ENCODE results near the gene TSKS.

- TF ChIP-seq EZH2phosphoT487 (IDR thresholded peaks at IDR 0.05) (no peak), CTCF (IDR thresholded peaks at IDR 0.05) (no peak), EZH2 (IDR thresholded peaks at IDR 0.05) (no peak)
Observed at GRCh38 chr19:49701271-49701786, 61.8 kb downstream of the TSKS start.
